NCI-H1105 treated with DMSO at 0.1 percent for 48 hours (cell line): ENCODE measurements around the gene UMOD.
"Not testable (repeated sequence)": the region's sequence is repeated elsewhere in the genome, so short reads cannot be mapped to it uniquely, and the experiment has no call there.

Source experiments
- DNase-seq: peaks from one replicate; lab custom pipeline; 2025; lab: John Stamatoyannopoulos, UW

The UMOD gene

DNA sequence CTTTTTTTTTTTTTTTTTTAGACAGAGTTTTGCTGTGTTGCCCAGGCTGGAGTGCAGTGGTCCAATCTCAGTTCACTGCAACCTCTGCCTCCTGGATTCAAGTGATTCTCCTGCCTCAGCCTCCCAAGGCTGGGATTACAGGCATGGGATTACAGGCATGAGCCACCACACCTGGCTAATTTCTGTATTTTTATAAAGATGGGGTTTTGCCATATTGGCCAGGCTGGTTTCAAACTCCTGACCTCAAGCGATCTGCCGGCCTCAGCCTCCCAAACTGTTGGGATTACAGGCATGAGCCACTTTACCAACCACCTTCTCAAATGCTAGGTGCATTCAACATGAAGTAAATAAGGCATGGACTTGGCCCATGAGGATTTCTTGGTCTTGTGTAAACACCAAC, 31.5 kb downstream of the UMOD start:
- not testable (repeated sequence) for DNase-seq

DNA sequence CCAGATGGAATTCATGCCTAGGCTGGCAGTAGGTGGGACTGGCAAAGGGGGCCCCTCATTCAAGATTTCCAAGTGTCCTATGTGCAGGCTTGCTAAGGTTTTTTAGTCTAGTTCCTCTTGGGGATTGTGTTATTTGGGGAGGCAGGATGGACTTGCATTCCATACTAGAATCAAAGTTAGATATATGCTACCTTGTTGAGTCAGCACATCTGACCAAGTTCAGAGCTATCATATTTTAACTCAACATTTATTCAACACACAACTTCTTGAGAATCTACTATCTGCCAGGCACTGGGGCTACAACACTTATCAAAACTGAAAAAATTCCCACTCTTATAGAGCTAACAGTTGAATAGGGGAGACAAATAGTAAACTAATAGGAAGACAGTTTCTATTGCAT, 31.9 kb downstream of the UMOD start:
- DNase-seq, result no peak

DNA sequence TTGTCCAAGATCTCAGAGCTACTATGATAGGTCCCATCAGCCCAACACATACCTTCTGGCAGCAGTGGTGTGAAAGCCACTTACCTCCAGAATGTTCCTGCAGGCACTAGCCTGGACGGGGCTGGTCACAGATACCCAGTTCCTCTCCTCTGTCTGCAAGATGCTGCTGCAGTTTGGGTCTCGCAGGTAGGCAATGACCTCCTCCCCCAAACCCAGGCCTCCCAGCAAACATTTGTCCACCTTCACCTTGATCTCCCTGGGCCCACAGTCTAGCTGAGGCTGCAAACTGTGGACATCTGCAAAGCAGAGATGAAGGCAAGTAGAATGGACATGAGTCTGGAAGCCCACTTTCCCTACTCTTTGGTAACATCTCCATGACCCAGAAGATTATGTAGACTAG, 32.3 kb downstream of the UMOD start:
- no peak for DNase-seq

DNA sequence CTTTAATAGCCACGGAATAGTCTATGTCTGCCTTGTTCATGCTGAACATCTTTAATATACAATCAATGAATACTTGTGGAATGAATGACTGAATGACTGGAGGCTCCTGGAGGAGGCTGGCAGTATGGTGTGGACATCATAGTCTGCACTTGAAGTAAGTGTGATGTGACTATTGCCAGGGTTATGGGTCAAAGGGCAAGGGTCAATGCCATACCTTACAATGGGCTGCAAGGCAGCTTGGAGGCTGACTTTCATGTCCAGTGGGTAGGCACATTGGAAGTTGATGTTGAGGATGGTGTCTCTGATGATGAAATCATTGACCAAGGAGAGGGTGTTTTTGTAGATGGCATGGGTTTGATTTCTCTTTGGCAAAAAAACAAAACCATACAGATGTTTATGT, 33.1 kb downstream of the UMOD start:
- no peak for DNase-seq

DNA sequence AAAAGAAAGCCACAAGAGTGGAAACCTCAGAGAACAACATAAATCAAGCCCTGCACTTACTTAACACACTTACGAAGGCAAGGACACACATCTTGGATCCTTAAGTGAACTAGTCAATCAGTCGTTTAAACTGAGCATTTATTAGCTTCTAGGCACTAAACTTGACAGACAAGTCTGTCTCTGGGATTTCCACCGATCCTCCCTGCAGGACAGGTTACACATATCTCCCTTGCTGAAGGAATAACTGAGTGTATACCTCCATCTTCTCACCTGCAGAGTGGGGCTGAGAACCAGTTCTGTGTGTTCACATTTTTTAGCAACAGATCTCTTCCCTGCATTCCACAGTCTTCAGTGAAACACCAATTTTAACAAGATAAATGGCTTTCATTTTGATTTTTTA, 34.1 kb downstream of the UMOD start:
- no peak for DNase-seq

DNA sequence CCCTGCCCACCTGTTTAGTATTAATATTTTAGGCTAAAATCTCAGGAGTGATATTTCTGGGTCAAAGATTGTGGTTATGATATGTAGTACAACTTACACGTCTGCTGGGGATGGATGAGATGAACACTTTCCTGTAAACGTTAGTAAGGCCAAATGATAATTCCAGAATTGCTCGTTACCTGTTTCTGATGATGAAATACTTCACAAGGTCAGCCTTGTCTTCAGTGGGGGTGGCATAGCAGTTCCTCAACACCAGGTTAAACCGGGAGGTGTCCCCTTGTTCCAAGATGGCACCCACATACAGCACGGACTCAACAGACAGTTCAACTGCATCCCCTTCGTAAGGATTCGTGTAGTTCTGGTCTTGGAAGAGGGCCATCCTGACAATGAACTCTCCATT, 34.5 kb downstream of the UMOD start:
- DNase-seq, result no peak

DNA sequence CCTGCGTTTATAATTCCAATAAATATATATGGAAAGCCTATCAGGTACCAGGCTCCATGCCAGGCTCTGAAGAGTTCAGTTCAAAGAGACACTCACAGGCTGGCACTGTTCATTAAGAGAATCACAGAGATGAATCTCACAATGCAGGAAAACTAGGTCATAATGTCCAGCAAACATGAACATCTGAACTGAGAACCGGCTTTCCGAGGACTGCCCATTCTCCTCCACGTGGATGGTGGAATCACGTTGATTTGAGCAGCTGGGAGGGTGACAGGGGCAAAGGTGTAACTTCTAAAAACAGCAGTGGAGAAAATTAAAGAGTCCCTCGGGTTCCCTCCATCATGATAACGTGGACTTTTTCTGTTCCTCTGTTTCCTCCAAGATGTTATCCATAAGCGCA, 35.4 kb downstream of the UMOD start:
- DNase-seq, result no peak

DNA sequence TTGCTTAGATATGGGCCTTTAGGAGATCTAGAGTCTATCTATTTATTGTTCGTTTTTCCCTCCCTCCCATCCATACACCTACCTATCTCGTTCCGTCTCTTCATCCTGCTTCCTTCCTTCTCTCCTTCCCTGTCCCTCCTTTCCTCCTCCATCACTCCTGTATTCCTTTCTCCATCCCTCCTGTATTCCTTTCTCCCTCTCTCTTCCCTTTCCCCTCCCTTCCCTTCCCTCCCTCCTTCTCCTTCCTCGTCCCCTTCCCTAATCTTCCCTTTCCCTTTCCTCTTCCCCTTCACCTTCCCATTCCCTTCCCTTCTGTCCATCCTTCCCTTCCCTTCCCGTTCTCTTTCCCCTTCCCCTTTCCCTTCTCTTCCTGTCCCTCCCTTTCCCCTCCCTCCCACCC, 35.8 kb downstream of the UMOD start:
- no peak for DNase-seq

DNA sequence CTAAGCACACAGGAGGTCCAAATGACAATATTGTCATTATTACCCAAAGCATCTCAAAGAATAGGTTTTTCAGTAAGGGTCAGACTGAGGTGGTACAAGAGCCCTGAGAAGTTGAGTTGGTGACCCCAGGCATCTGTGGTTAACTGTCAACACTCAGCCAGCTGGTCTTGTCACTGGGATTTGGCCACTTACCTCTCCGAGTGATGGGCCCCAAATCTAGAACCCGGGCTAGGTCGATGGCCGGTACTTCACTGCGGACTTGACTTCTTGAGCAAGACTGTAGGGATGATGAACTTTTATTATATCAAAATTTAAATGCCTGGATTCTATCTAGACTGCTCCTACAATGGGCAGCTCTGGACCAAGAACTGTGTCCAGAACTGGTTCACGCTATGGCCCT, 36.8 kb downstream of the UMOD start:
- DNase-seq, result no peak

DNA sequence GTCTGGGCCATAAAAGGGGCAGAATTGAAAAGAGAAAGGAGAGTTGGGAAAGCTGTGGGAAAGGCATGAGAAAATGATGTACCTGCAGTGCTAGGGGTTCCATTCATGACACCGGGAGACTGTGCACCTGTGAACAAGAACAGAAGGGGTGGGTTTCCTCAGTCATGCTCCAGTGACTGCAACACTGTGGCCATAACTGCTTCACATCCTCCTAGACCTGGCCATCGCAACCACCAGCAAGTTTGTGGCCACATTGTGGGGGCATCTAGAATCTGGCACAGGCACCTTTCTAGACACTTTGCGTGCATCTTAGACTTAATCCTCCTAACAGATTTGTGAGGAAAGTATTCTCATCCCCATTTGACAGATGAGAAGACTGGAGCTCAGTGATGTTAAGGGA, 37.9 kb downstream of the UMOD start:
- no peak for DNase-seq

DNA sequence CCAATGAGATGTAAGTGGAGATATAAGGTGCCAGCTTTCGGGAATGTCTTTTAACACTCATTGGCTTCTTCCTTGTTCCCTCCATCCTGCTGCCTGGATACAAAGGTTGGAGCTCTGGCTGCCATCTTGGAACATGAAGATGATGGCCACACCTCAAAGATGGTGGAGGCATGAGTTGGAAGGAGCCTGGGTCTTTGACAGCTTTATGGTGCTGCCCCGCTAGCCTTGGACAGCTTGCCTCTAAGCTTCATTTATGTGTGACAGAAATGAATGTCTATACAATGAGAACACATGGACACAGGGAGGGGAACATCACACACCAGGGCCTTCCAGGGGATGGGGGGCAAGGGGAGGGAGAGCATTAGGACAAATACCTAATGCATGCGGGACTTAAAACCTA, 38.8 kb downstream of the UMOD start:
- no peak for DNase-seq

DNA sequence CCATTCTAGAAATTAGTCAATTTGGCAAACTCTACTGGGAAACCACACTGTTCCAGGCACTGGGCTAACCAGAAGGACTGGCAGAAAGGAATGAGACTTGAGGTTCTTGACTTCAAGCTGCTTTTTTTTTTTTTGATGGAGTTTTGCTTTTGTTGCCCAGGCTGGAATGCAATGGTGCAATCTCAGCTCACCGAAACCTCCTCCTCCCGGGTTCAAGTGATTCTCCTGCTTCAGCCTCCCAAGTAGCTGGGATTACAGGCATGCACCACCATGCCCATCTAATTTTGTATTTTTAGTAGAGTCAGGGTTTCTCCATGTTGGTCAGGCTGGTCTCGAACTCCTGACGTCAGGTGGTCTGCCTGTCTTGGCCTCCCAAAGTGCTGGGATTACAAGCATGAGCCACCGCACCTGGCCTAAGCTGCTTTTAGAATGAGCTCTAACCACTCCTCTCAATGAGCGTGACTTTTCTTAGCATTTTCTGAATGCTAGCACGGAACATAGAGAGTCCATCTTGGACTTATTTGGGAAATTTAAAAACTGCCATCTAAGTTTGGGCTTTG, 39.9 kb downstream of the UMOD start:
- not testable (repeated sequence) for DNase-seq

DNA sequence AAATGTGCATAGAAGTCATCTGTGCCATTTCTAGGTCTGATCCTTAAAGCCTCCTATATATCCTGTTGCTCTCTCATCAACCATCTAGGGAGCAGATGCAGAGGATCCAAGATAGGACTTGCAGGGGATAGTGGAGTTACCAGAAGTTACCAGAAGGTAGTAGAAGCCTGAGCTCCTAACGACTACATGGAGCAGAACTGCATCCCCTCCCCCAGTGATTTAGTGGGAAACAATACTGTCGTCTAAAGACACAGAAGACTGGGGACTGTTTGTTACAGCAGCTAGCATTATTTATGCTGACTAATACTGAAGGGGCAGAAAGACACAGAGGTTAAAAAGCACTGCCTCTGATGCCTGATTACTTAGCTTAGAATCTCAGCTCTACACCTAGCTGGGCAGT, 41.0 kb downstream of the UMOD start:
- no peak for DNase-seq

DNA sequence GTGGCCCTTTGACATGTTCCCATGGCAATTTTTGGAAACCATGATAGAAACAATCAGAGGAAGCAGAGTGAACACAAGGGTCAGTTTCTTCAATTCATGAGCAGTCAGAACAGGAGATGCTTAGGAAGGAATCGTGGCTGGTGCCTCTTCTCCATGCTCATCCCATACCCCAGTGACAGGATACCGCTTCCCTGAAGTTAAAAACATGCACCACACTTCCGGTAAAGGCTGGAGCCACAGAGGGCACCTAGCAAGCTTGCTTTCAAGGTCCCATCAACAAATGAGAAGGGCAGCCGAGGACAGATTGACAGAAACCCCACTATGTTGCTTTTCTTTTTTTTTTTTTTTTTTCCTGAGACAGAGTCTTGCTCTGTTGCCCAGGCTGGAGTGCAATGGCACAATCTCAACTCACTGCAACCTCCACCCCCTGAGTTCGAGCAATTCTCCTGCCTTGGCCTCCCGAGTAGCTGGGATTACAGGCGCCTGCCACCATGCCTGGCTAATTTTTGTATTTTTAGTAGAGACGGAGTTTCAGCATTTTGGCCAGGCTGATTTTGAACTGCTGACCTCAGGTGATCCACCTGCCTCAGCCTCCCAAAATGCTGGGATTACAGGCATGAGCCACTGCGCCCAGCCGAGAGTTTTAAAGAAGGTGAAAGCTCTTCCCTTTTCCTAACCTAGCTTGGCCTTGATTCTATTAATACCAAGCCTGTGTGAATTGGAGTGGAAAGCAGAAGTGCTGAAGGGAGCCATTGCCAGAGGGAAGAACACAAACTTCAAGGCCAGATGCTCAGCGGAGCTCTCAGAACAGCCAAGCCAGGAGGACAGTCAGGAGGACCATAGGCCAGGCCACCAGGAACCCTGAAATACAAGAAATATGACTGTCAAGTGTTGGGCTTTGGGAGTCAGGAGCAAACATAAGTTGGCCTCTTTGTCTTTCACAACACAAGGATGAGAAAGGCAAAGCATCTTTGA, 41.8 kb downstream of the UMOD start:
- DNase-seq, result no peak

DNA sequence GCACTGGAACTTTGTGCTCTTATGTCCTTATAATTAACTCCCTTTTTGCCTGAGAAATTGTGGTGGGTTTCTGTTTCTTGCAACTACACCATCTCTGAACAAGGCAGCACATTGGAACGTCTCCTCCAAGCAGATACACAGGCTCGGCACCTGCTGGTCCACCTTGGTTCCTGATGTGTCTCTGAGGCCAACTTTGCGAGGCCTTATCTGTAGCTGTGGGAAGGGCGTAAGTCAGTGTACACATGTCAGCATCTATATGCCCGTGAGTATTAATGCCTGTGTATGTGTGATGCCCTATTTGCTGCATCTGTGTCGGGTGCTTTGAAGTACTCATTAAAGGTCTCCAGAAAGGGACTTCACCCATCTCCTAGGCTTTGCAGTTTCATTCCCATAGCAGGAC, 42.7 kb downstream of the UMOD start:
- no peak for DNase-seq

DNA sequence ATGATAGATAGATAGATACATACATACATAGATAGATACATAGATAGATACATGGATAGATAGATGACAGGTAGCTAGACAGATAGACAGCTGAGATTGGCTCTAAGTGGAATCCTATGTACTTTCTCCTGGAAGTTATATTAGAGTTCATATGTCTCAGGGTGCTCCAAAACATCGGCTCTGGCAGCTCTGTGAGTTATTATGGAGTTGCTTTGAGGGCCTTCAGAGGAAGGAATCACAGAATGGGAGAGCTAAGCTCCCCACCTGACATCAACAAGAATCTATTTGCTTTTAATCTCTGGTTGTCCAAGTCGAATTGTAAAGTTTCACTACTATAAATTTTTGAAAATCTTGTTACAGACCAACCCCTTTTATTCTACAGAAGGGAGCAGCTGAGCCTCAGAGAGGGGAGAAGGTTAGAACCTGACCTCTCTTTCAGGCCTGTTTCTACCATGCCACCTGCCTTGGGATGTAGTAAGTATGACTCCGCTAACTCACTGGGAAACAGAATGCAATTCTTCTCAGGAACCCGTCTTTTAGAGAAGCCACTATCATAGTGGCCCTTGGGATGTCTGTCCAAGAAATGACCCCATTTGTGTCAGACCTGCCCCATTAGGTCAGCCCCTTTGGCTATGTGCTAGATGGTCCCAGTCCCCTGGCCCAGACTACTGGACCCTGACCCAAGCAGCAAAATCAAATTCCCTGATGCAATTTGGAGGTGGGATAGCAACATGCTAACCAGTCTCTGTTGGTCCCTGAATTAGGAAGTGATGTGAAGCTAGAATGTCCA, 43.5 kb downstream of the UMOD start:
- no peak for DNase-seq

DNA sequence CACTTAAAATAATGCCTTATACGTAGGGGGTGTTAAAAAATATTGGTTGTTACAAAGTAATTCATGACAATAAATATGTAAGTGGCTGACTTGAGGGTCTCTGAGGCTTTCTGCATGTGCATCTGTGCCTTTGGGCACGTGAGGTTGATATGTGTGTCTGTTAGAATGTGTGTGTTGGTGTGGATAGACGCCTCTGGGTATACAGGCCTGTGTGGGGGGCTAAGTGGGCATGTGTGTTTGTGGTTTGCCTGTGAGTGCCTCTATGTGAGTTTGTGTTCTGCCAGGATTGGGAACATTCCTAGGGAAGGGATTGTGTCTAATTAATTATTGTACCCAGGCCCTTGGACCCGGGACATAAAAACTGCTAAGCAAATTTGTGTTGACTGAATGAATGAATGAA, 44.2 kb downstream of the UMOD start:
- DNase-seq, result no peak

DNA sequence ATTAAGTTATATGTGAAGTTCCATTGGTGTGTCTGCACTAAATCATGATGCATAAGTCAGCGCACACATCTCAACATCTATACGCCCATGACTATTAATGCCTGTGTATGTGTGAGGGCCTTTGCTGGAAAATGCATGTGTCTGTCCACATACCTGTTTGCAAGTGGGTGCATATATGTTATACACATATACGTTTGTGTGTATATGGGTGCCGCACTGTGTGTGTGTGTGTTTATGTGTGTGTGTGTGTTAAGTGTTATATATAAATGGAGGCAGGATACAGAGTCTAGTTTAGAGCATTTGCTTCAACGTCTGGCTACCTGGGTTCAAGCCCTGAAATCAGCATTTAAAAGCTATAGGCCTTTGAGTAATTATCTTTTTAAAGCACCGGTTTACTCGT, 44.7 kb downstream of the UMOD start:
- DNase-seq, result no peak

DNA sequence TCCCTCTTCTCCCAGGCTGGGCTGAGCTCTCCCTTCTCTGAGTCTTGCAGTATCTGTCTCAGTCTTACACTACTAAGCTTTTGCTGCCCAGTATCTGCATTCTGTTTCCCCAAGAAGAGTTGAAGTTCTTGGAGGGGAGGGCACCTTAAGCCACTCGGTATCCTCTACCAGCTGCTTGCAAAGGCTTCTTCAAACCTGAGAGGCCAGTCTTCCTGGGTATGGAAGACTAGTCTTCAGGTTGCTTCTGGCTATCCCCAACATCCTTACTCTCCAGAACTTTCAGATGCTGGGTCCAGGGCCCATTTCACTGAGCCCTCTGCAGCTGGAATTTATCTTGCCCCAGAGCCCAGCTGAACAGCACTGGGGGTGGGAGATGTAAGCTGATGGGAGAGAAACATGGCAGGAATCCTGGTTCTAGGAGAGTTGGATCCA, 45.3 kb downstream of the UMOD start:
- DNase-seq, result no peak

DNA sequence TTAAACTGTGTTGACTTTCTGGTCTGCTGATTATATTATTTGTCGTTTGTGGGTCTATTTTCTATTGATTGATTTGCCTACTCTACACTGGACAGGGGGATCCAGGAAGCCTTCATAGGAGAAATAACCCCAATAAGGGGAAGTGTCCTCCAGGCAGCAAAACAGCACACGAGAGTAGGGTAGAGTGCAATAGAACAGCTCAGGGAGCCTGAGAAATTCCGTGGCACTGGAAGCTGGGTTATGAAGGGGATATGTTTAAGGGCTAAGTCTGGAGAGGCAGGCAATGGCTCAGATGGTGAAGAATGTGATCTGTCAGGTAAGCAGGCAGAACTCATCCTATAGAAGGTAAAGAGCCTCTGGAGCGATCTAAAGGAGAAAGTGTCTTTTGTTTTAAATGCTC, 46.1 kb downstream of the UMOD start:
- DNase-seq, result no peak

DNA sequence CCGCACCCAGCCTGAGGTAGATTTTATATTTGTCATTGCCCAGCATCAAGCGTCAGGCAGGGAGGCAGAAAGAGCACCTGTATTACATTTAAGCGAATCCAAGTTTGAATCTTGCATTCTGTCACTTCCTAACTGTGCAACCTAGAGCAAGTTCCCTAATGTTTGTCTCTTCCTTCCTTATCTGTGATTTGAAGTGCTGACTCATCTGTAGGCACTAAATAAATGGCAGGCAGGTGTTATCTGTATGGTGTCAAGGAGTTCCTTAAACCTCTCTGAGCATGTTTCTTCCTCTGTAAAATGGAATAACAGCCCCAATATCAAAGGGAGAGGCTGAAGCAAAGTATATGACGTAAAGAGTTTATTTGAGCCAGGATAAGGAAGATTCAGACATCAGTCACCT, 49.5 kb downstream of the UMOD start:
- no peak for DNase-seq

DNA sequence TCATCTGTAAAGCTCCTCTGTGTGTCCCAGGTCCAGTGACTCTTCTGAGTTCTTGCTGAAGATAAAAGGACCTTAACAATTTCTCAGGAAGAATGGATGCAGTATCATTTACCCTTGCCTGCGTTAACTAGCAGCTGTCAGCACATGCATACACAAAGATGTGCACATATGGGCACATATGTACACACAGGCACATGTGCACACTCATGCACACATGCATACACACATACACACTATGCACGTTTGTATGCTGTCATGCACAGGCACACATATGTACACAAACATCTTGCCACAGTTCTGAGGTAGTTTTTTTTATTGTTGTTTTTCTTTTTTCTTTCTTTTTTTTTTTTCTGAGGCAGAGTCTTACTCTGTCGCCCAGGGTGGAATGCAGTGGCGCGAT, 50.1 kb downstream of the UMOD start:
- DNase-seq, result no peak

DNA sequence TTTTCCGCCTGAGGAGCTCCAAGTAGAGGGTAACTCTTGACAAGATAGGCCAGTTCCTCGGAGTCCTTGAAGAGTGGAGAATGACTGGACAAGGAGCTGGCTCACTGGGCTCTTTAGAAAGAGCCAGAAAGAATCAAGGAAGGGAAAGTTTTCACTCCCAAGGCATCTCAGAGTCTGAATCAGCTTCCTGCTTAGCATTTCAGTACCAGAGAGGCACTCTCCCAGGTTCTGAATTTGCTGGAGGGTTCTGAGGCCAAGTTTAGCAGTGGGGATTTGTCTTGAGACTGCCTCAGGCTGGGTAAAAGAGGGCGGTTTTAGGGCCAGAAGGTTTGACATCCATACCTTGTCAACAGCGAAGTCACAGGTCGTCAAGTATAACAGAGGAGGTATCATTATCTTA, 50.7 kb downstream of the UMOD start:
- DNase-seq, result no peak
